ENCODE measurements around the gene PPP6R3.
"Not testable (repeated sequence)": the region's sequence is repeated elsewhere in the genome, so short reads cannot be mapped to it uniquely, and the experiment has no call there.

The PPP6R3 gene

DNA sequence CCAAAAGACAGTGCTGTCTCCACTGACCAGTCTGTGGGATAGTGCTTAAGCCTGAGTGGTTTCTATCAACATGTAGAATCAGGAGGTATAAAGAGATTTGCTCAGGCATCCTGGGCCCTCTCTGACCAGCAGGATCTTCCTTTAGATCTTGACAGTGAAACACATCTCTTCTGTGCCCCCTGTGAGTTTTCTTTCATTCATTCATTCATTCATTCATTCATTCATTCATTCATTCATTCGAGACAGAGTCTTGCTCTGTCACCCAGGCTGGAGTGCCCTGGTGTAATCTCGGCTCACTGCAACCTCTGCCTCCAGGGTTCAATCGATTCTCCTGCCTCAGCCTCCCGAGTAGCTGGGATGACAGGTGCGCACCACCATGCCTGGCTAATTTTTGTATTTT is 26.4 kb upstream of the PPP6R3 start:
- not testable (repeated sequence) for DNase-seq (ENCODE audit: low read depth)

DNA sequence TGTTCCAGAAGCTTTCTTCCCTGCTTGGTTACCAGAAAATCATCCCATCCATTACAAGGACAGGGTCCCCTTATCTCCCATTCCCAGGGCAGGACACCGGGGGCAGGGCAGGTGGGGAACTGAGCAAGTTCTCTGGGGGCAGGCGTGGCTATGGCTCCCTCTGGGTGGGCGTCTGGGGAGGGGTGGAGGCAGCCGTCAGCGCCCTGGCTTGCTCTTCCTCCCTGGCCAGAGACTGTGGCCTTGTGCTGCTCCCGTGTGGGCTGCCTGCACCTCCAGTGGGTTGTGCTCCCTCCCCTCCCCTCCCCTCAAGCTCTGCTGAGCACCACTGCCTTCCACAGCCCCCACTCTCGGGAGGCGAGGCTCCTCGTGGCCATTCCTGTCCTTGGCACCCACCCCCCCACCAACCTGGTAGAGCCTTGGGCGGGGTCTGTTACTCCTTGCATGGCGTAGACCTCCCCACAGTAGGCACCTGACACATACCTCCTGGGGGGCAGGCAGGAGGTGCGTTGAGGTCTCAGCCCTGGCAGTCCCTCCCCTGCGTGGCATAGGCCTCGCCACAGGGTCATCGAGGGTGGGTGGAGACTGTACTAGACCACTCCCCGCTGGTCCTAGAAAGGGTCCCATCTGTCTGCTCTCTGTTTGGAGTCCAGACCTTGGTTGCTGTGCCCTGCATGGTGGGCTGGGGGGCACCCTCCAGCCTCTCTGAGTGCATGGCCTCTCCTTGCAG is 24.2 kb upstream of the PPP6R3 start:
- no peak for DNase-seq (ENCODE audit: low read depth)

DNA sequence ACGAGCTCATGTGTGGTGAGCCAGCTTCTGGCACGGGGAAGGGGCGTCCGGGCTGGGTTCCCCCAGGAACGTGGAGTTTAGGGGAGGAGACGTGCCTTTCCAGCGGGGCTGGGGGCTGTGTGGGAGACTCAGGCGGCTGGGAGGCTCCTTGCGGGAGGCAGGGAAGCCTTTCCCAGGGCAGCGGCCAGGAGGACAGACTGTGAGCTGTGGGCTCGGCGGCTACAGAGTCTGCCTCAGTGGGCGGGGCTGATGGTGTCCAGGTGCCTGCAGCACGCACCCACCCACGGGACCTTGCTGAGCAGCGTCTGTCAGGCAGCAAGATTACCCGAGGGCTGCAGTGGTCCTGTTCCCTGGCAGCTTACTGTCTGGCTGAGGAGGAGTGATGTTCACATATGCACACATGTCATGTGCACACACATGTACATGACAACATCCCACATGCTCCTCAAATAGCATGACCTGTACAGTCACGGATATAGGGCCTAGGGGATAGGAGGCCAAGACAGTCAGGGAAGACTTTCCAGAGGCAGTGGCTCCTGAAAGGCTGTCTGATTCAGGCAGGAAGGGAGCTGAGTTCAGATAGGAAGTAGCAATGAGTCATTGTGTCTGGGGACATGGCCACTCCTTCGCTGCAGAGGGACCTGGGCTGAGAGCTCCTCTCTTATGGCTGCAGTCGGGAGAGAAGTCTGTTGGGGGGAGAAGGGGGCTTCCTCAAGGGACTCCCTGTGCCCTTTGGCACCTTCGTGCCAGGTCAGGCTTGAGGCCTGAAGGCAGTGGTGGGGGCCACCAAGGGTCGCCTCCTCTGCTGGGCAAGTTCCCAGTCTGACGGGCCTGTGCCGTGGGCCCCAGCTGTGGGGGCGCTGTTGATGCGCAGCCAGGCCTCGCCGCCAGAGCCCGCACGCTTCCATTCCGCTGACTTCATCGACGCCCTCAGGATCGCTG is 23.3 kb upstream of the PPP6R3 start:
- no peak for DNase-seq (ENCODE audit: low read depth)

DNA sequence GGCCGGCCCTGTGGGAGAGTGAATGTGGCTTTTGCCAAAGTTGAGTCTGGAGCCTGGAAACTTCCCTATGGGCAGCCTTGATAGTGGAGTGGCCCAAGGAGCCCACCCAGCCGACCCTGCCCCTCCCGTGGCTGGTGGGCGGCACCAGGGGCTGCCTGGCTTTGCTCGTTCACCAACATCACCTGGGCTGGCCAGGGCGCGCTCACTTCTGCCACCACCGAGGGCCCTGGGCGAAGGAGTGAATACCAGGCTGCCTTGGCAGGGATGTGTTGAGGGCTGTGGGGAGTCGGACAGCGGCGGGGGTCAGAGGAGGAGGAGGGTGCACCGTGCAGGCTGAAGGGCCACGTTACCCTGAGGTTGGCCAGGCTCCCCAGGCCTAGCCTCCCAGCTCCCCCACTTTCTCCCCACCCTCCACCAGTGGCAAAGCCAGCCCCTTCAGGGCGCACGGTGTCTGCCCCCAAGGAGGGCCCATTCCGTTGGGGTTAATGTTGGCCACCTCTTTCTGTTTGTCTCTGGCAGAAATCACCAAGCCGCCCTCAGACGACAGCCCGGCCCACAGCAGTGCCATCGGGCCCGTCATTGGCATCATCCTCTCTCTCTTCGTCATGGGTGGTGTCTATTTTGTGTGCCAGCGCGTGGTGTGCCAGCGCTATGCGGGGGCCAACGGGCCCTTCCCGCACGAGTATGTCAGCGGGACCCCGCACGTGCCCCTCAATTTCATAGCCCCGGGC is 22.5 kb upstream of the PPP6R3 start:
- DNase-seq (ENCODE audit: low read depth) = no peak

DNA sequence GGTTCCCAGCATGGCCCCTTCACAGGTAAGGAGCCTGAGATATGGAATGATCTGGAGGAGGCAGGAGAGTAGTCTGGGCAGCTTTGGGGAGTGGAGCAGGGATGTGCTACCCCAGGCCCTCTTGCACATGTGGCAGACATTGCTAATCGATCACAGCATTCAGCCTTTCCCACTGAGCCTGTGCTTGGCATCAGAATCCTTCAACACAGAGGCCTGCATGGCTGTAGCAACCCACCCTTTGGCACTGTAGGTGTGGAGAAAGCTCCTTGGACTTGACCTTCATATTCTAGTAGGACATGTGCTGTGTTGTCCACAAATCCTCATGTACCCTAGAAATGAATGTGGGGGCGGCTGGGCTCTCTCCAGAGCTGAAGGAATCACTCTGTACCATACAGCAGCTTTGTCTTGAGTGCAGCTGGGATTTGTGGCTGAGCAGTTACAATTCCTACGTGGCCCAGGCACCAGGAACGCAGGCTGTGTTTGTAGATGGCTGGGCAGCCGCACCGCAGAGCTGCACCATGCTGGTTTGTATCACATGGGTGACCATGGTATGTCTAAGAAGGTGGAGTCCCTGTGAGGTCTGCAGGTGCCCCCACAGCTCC is 21.8 kb upstream of the PPP6R3 start:
- no peak for DNase-seq (ENCODE audit: low read depth)

DNA sequence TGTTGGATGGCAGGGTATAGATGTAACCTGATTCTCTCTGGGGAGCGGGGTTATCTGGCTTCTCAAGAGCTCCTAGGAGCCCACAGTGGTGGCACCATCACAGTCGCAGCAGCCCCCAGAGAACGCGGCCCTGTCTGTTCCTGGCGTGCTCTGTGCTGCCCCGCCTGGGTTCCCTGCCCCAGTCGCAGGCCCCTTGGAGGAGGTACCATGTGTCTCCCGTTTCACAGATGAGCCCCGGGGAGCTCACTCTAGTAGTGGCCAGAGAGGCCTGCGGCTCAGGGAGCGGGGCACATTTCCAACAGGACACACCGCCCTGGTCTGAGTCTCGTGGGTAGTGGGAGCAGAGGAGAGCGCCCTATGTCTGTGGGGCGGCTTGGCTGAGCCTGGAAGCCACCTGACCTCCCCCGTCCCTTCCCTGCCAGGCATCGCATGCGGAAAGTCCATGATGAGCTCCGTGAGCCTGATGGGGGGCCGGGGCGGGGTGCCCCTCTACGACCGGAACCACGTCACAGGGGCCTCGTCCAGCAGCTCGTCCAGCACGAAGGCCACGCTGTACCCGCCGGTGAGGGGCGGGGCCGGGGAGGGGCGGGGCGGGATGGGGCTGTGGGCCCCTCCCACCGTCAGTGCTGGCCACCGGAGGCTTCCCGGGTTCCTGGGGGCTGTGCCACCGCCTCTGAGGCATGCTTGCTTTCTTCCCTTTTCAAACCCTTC is 21.0 kb upstream of the PPP6R3 start:
- DNase-seq (ENCODE audit: low read depth) = no peak

DNA sequence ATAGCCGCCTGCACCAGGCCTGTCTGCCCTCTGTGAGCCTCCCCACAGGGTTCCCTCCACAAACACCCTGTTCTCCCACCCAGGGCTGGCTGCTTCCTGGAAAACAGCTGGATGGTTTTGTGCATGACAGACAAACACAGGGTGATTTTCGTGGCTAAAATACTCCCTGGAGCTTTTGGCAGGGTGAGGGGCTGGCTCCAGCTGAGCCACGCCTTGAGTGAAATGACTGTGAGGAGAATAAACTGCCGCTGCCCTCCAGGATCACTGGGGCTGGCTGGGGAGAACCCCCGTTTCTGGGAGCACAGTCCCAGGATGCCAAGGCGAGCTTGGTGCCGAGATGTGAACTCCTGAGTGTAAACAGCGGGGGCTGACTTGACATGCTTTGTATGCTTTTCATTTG is 20.3 kb upstream of the PPP6R3 start:
- no peak for DNase-seq (ENCODE audit: low read depth)

DNA sequence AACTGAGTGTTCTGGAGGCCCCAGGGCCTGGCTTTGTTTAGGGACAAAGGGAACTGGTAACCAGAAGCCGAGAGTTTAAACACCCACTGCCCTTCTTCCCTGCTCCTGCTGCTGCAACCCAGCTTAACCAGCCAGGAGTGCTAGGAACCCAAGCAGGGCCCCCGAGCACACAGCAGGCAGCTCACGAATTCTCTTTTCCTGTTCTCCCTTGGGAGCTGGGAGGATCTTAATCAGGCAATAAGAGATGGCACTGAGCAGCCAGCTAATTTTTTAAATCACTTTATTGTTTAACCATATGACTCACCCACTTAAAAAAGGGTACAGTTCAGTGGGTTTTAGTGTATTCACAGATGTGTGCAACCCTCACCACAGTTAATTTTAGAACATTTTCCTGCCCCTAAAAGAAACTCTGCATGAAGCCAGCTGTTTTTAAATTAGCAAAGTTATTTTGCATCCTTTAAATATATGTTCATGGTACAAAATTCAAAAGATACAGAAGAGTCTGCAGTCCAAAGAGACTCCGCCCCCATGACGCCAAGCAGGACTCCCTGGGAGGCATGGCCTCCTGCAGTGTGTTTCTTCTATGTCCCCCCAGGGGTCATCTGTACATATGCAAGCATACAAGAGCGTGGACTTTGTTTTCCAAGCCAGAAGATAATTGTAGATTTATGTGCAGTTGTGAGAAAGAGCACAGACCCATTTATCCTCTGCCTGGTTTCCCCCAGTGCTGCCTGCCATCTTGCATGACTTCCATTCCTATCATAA is 18.9 kb upstream of the PPP6R3 start:
- DNase-seq (ENCODE audit: low read depth) = no peak

DNA sequence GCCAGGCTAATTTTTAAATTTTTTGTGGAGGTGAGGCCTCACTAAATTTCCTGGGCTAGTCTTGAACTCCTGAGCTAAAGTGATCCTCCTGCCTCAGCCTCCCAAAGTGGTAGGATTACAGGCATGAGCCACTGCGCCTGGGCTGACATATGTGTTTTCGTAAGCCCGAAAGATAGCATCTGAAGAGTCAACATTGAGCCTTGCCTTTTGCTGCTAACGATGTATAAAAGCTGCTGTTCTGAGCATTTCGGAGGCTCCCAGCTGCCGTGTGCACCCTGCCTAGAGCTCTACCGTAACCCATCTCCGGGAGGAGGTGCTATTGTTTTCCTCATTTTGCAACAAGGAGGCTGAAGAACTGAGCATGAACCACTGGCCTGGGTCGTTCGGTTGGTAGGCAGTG is 18.1 kb upstream of the PPP6R3 start:
- no peak for DNase-seq (ENCODE audit: low read depth)

DNA sequence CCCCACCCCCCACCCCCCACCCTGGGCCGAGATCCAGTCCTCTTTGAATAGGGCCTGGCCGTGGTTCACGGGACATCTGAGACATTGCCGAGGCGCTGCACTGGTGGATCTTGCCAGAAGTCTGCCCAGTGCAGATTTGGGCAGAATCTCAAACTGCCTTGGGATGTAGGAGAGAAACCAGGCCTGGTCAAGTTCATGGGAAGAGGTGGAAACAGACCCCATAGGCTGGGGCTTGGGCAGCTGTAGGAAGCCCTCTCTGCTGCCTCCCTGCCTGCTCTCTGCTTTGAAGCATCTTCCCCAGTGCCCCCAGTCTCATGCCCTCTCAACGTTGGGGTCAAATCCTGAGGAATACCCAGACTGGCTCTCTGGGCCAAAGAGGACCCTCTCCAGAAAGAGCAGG is 16.0 kb upstream of the PPP6R3 start:
- no peak for DNase-seq (ENCODE audit: low read depth)

DNA sequence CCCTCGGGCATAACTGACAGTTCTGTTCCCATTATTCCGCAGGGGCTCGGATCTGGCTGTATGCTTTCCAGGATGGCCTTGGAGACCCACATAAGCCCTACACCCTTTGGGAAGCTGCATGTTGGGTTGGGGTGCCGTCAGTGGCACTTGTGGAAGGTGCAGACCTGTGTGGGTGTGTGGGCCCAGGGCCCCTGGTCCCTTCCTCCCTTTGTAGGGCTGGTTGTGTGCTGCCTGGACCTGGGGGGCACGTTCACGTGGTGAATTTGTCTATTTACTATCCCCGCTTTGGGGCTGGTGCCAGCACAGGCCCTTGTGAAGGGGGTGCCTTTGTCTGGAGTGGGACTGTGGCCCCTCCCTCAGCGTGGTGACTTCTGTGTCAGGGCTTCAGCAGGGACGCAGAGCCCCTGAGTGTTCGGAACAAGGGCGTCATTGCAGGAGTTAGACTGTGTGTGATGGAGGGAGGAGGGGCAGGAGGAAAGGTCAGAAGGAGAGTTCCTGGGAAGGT is 15.0 kb upstream of the PPP6R3 start:
- DNase-seq (ENCODE audit: low read depth) = no peak

DNA sequence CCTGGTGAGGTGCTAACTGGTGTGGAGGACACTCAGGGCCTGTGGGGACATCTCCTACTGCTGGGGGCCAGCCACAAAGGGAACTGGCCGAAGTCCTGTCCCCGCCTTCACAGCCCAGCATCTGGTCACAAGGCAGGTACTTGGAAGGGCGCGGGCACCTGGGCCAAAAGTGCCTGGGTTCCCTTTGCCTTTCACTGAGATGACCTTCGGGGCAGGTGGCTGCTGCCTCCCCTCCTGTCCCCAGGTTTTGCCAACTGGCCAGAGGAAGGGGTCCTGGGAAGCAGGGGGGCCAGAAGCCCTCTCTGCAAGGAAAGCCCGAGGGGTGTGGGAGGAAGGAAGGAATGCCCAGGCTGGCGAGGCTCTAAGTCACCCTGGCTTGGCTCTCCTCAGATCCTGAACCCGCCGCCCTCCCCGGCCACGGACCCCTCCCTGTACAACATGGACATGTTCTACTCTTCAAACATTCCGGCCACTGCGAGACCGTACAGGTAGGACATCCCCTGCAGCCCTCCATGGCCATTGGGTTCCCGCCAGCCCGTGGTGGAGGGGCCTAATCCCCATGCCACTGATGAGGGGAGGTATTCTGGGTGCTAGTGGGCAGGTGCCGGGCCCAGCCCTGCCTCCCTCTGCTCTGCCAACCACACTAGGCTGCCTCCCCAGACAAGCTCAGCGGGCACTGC is 14.4 kb upstream of the PPP6R3 start:
- DNase-seq (ENCODE audit: low read depth) = no peak

DNA sequence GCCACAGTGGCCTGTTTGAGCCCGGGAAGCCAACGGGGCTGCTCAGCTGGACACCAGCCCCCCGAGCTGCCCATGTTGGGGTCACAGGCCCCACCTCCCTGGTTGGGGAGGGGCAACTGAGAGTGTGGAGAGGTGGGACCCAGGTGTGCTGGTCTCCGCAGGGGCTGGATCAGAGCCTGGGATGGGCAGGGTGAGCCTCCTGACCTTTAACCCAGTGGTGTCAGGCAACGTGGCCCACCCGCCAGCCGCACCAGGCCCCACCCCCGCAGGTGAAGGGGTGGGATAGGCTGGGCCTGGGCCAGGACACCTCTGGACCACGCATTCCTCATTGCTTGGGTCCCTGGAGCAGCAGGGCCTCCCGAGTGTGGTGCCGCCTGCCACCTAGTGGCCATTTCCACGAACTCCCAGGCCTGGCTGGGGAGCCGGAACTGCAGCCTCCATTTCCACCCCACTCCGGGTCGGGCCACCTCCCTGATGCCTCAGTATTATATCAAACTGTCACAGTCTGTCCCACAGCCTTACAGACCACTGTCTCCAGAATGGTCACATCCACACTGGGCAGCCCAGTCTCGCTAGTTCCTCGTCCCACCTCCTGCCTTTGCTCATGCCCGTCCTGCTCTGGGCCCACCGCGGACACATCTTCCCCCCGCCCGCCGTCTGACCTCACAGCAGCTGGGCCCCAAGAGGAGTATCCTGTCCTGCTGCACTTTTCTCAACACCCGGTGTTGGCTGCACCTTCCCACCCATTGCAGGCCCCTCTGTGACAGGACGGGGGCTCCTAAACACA is 13.3 kb upstream of the PPP6R3 start:
- peak; percentile 44 for DNase-seq (ENCODE audit: low read depth)

DNA sequence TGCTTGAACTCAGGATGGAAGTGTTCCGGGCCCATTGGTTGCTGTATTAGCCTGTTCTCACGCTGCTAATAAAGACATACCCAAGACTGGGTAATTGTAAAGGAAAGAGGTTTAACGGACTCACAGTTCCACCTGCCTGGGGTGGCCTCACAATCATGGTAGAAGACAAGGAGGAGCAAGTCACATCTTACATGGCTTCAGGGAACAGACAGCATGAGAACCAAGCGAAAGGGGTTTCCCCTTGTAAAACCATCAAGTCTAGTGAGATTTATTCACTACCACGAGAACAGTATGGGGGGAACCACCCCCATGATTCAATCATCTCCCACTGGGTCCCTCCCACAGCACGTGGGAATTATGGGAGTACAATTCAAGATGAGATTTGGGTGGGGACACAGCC is 12.6 kb upstream of the PPP6R3 start:
- DNase-seq (ENCODE audit: low read depth) = not testable (repeated sequence)

DNA sequence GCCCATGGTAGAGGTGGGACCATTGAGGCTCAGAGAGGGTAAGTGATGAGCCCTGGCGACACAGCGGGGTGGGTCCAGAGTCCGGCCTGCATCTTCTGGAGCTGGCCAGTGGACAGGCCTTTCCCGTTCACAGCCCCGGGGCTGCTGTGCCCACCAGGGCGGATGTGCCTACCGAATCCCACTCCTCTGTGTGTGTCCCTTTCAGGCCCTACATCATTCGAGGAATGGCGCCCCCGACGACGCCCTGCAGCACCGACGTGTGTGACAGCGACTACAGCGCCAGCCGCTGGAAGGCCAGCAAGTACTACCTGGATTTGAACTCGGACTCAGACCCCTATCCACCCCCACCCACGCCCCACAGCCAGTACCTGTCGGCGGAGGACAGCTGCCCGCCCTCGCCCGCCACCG is 11.9 kb upstream of the PPP6R3 start:
- no peak for DNase-seq (ENCODE audit: low read depth)

DNA sequence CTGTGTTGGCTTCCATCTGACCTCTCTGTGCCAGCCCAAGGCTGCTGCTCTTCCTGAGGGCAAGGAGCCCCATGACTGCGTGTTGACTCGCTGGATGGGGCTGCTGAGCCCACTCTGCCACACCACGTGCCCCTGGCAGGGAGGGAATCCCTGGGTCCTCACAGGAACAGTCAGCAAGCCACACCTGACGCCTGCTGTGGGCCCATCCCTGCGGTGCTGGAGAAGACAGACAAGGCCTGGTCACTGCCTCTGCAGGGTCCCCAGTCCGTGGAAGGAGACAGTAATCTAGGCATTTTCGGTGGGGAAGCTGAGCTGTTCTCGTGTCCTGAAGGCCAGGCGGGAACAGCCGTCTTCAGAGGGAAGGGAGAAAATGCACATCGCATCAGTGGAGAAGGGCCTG is 10.6 kb upstream of the PPP6R3 start:
- DNase-seq (ENCODE audit: low read depth) = no peak

DNA sequence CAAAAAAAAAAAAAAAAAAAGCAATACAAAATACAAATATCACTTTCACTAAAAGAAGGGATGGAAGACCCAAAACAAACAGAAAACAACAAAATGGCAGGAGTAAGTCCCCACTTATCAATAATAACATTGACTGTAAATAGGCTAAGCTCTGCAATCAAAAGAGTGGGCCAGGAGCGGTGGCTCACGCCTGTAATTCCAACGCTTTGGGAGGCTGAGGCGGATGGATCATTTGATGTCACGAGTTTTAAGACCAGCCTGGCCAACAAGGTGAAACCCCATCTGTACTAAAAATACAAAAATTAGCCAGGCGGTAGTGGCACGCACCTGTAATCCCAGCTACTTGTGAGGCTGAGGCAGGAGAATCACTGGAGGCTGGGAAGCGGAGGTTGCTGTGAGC is 9.8 kb upstream of the PPP6R3 start:
- no peak for DNase-seq (ENCODE audit: low read depth)

DNA sequence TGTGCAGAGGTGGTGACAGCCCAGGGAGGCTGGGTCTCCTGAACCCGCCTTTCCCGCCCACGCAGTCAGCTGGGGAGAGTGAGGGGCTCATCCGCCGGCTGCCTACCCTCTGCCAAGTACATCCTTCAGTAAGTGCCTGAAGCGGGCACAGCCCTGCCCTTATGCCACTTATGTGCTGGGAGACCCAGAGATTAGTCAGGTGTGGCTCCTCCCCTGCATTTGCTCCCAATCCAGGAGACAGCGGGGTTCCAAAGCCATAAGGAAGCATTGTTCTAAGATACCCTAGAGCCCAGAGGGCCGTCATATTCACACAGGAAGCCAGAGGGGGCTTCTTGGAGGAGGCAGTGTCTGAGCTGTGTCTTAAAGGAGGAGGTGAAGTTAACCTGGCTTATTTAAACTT is 5.8 kb upstream of the PPP6R3 start:
- DNase-seq (ENCODE audit: low read depth) = no peak

DNA sequence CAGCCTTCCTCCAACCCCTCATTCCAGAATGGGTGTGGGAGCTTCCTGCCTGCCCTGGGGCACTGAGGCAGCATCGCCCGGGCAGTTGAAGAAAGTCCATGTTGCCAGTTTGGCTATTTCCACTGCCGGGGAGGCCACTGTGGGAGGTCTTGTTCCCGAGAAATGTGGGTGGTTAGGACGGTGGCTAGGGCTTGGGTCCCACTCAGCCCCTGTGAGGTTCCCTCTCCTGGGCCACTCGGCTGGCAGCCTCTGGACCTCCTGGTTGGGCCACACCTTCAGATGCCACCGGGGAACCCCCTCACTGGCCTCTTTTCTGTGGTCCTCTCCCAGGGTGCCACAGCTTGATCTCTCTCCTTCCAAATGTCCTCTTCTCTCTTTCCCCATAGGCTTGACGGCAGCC is 5.1 kb upstream of the PPP6R3 start:
- DNase-seq (ENCODE audit: low read depth) = no peak
